SK-N-SH (cell line): Measurements from ENCODE around the gene DIMT1.

Experiments
- CTCF ChIP-seq: fragments of 200-600 bp; sonication (generic); IDR thresholded peaks from 2 replicates; pipeline ENCODE4 v1.6.1; 2017; ENCODE audit warnings: antibody characterized with exemption, mild to moderate bottlenecking, moderate library complexity
- FOXM1 ChIP-seq: IDR thresholded peaks from 2 replicates; pipeline ENCODE4 v1.4.0; 2012; ENCODE audit warnings: low read depth, mild to moderate bottlenecking
- GABPA ChIP-seq: IDR thresholded peaks from 2 replicates; pipeline ENCODE4 v1.4.0; 2012; ENCODE audit warnings: low read depth, mild to moderate bottlenecking
- POLR2AphosphoS5 ChIP-seq: IDR thresholded peaks from 2 replicates; pipeline ENCODE4 v1.6.1; 2012; ENCODE audit warnings: low read depth, low read length
- USF1 ChIP-seq: IDR thresholded peaks from 2 replicates; pipeline ENCODE4 v1.4.0; 2012; ENCODE audit warnings: low read depth, borderline replicate concordance
- YY1 ChIP-seq: IDR thresholded peaks from 2 replicates; pipeline ENCODE4 v1.4.0; 2012; ENCODE audit warnings: low read depth, mild to moderate bottlenecking

- no peak for TF ChIP-seq CTCF
- TF ChIP-seq GABPA: no peak
- no peak for TF ChIP-seq FOXM1
- no peak for TF ChIP-seq POLR2AphosphoS5
- no peak for TF ChIP-seq USF1
- no peak for TF ChIP-seq YY1
These were observed 31.1 kb downstream of the DIMT1 start for GRCh38 chr5:62372600-62372999.
